Measurements from ENCODE around the gene INAVA. TPM values are rescaled to one million over a fixed set of nuclear protein-coding genes. Genes with fewer than 3 reads are reported as not detected.

INAVA gene
- polyA plus RNA-seq, 3 donors = not detected

DNA sequence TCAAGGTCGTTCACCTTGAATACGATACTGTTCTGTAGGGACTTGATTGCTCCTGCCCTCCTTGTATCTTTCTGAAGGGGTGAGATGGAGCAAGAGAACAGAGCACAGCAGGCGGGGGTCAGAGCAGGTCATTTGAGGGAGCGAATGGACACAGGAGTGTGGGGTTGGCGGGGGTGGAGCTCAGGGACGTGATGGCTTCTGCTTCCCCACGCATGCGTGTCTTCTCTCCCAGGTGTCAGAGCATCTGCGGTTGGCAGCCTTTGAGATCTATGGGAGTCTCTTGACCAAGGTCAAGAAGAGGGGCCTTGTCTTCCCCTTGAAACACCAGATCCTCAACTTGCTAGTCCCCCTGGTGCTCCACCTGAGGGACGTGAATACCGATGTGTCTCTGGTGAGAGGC, 63.9 kb downstream of the INAVA start:
- 92% methylated on average over 6 of the region's 11 CpGs for WGBS (ENCODE audit: insufficient coverage)
- Histone ChIP-seq H3K36me3 (replicated peaks in 1 of 2; ENCODE audit: control insufficient read depth in 1 of 2, insufficient read depth in 2 of 2, low read length in 2 of 2) (no peaks in the 10 kb centered on the region), H3K4me2 (replicated peaks; ENCODE audit: extremely low read depth, low read length, poor library complexity, severe bottlenecking) (no peak overlapping the region), H3K9me3 (replicated peaks in 1 of 2; ENCODE audit: control insufficient read depth in 1 of 2, insufficient read depth in 1 of 2, low read length in 2 of 2) (no peaks in the 10 kb centered on the region), H3K27me3 (ENCODE audit: control insufficient read depth in 2 of 2, insufficient read depth in 2 of 2, low read length in 2 of 2) (no peaks in the 10 kb centered on the region), H3K27ac (ENCODE audit: low read depth in 1 of 2, low read length in 2 of 2) (no peak overlapping the region), H3K79me2 (ENCODE audit: insufficient read depth, low read length) (no peaks in the 10 kb centered on the region), H3K4me1 (ENCODE audit: control insufficient read depth in 1 of 2, insufficient read depth in 2 of 2, low read length in 2 of 2) (no peaks in the 10 kb centered on the region), H2AFZ (ENCODE audit: insufficient read depth, low read depth, low read length, poor library complexity, severe bottlenecking) (no peak overlapping the region), H3K9ac (ENCODE audit: insufficient read depth, low read length, poor library complexity, severe bottlenecking) (no peak overlapping the region), H3K4me3 (replicated peaks in 1 of 3; ENCODE audit: low read depth in 2 of 3, low read length in 3 of 3) (no peak overlapping the region), H4K20me1 (ENCODE audit: insufficient read depth, low read length) (no peaks in the 10 kb centered on the region)
- Mint-ChIP-seq H3K27ac (no peak overlapping the region), H3K4me3 (no peak overlapping the region), H3K9me3 (no peaks in the 10 kb centered on the region), H3K36me3 (no peaks in the 10 kb centered on the region), H3K27me3 (ENCODE audit: low read depth in 3 of 3) (peaks cover 1 to 7% (median 4%) of the 10 kb centered on the region in 3 donors), H3K4me1 (peaks cover 2% of the 10 kb centered on the region)
- intact Hi-C loops (cut with micrococcal nuclease) = no loop called here
- TF ChIP-seq, protein P1, sequence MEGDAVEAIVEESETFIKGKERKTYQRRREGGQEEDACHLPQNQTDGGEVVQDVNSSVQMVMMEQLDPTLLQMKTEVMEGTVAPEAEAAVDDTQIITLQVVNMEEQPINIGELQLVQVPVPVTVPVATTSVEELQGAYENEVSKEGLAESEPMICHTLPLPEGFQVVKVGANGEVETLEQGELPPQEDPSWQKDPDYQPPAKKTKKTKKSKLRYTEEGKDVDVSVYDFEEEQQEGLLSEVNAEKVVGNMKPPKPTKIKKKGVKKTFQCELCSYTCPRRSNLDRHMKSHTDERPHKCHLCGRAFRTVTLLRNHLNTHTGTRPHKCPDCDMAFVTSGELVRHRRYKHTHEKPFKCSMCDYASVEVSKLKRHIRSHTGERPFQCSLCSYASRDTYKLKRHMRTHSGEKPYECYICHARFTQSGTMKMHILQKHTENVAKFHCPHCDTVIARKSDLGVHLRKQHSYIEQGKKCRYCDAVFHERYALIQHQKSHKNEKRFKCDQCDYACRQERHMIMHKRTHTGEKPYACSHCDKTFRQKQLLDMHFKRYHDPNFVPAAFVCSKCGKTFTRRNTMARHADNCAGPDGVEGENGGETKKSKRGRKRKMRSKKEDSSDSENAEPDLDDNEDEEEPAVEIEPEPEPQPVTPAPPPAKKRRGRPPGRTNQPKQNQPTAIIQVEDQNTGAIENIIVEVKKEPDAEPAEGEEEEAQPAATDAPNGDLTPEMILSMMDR (IDR thresholded peaks at IDR 0.05) = no peak
- no peak for DNase-seq

GRCh38 chr1:200959411-200959921, 64.8 kb downstream of the INAVA start:
- Histone ChIP-seq H3K27me3 (ENCODE audit: control insufficient read depth in 2 of 2, insufficient read depth in 2 of 2, low read length in 2 of 2) (no peaks in the 10 kb centered on the region), H3K9ac (ENCODE audit: insufficient read depth, low read length, poor library complexity, severe bottlenecking) (no peak overlapping the region), H3K4me1 (ENCODE audit: control insufficient read depth in 1 of 2, insufficient read depth in 2 of 2, low read length in 2 of 2) (no peaks in the 10 kb centered on the region), H3K9me3 (replicated peaks in 1 of 2; ENCODE audit: control insufficient read depth in 1 of 2, insufficient read depth in 1 of 2, low read length in 2 of 2) (no peaks in the 10 kb centered on the region), H3K36me3 (replicated peaks in 1 of 2; ENCODE audit: control insufficient read depth in 1 of 2, insufficient read depth in 2 of 2, low read length in 2 of 2) (no peaks in the 10 kb centered on the region), H4K20me1 (ENCODE audit: insufficient read depth, low read length) (no peaks in the 10 kb centered on the region), H3K4me3 (replicated peaks in 1 of 3; ENCODE audit: low read depth in 2 of 3, low read length in 3 of 3) (no peak overlapping the region), H3K27ac (ENCODE audit: low read depth in 1 of 2, low read length in 2 of 2) (no peak overlapping the region), H2AFZ (ENCODE audit: insufficient read depth, low read depth, low read length, poor library complexity, severe bottlenecking) (no peak overlapping the region), H3K4me2 (replicated peaks; ENCODE audit: extremely low read depth, low read length, poor library complexity, severe bottlenecking) (no peak overlapping the region), H3K79me2 (ENCODE audit: insufficient read depth, low read length) (no peaks in the 10 kb centered on the region)
- peaks cover 2% of the 10 kb centered on the region for H3K4me1 Mint-ChIP-seq
- H3K27me3 Mint-ChIP-seq (ENCODE audit: low read depth in 3 of 3) = peaks cover 1 to 7% (median 4%) of the 10 kb centered on the region in 3 donors
- TF ChIP-seq, protein P1 (IDR thresholded peaks at IDR 0.05) = no peak
- 92% methylated on average over 13 of the region's 15 CpGs for WGBS (ENCODE audit: insufficient coverage)
- intact Hi-C loops (cut with micrococcal nuclease) = no loop called here
- no peaks in the 10 kb centered on the region for H3K9me3 Mint-ChIP-seq
- no peak overlapping the region for H3K27ac Mint-ChIP-seq
- DNase-seq = no peak
- no peaks in the 10 kb centered on the region for H3K36me3 Mint-ChIP-seq
- H3K4me3 Mint-ChIP-seq = no peak overlapping the region
